HUES48 (cell line): Measurements from ENCODE around the gene MOB3C.
A peak's percentile ranks its signal among the peaks of the same experiment; 100 is the strongest.

ENCODE experiments used
- H3K27ac ChIP-seq: one replicate; pipeline ENCODE4 v1.7.0; 2013; ENCODE audit warnings: low read depth, low read length, inconsistent platforms
- H3K27me3 ChIP-seq: 2 replicates; pipeline ENCODE4 v1.6.1; 2013; ENCODE audit warnings: mild to moderate bottlenecking, low read length; ENCODE audit not compliant: control insufficient read depth, insufficient read depth
- H3K36me3 ChIP-seq: 2 replicates; pipeline ENCODE4 v1.6.1; 2013; ENCODE audit warnings: low read length; ENCODE audit not compliant: control insufficient read depth, insufficient read depth
- H3K4me1 ChIP-seq: 2 replicates; pipeline ENCODE4 v1.6.1; 2013; ENCODE audit warnings: mild to moderate bottlenecking, low read length; ENCODE audit not compliant: control insufficient read depth, insufficient read depth
- H3K4me3 ChIP-seq: 2 replicates; pipeline ENCODE4 v1.5.1; 2013; ENCODE audit warnings: mild to moderate bottlenecking, low read depth, low read length
- H3K9ac ChIP-seq: 2 replicates; pipeline ENCODE4 v1.6.1; 2013; ENCODE audit warnings: mild to moderate bottlenecking, low read depth, low read length, moderate library complexity
- H3K9me3 ChIP-seq: 2 replicates; pipeline ENCODE4 v1.6.1; 2013; ENCODE audit warnings: low read length; ENCODE audit not compliant: control insufficient read depth, insufficient read depth

MOB3C gene

GRCh38 chr1:46617108-46617800 lies 643 bp upstream of the MOB3C start:
- Histone ChIP-seq H3K27ac (no peak overlapping the region), H3K4me3 (peak overlapping the region; percentile 83), H3K9me3 (no peaks in the 10 kb centered on the region), H3K36me3 (no peaks in the 10 kb centered on the region), H3K4me1 (peaks cover 27% of the 10 kb centered on the region), H3K27me3 (peaks cover 22% of the 10 kb centered on the region), H3K9ac (no peak overlapping the region)

GRCh38 chr1:46615735-46616134 lies 876 bp downstream of the MOB3C start:
- no peak overlapping the region for H3K9ac ChIP-seq

GRCh38 chr1:46615088-46615487 lies 1.5 kb downstream of the MOB3C start:
- Histone ChIP-seq H3K9me3 (no peaks in the 10 kb centered on the region), H3K4me3 (no peak overlapping the region), H3K9ac (no peak overlapping the region), H3K4me1 (peaks cover 32% of the 10 kb centered on the region), H3K27me3 (peaks cover 18% of the 10 kb centered on the region), H3K27ac (no peak overlapping the region), H3K36me3 (no peaks in the 10 kb centered on the region)

More at GRCh38 chr1:46615735-46616134, 876 bp downstream of the MOB3C start:
- peak overlapping the region; percentile 83 for H3K4me3 ChIP-seq
- H3K4me1 ChIP-seq = peaks cover 32% of the 10 kb centered on the region
- no peak overlapping the region for H3K27ac ChIP-seq
- H3K27me3 ChIP-seq = peaks cover 22% of the 10 kb centered on the region
- H3K9me3 ChIP-seq = no peaks in the 10 kb centered on the region
- no peaks in the 10 kb centered on the region for H3K36me3 ChIP-seq

- Histone ChIP-seq H3K36me3 (no peaks in the 10 kb centered on the region), H3K27me3 (peaks cover 17% of the 10 kb centered on the region), H3K9me3 (no peaks in the 10 kb centered on the region), H3K9ac (no peak overlapping the region), H3K4me1 (peaks cover 32% of the 10 kb centered on the region), H3K27ac (no peak overlapping the region), H3K4me3 (no peak overlapping the region)
Observed at GRCh38 chr1:46614604-46614984, 2.0 kb downstream of the MOB3C start.

- H3K9me3 ChIP-seq = no peaks in the 10 kb centered on the region
- peak overlapping the region; percentile 13; the same call in 1 of the 2 replicates for H3K4me3 ChIP-seq
- H3K36me3 ChIP-seq = no peaks in the 10 kb centered on the region
- peaks cover 32% of the 10 kb centered on the region for H3K4me1 ChIP-seq
- H3K27me3 ChIP-seq = peaks cover 17% of the 10 kb centered on the region
- H3K9ac ChIP-seq = no peak overlapping the region
- peak overlapping the region; percentile 66 for H3K27ac ChIP-seq
Observed at GRCh38 chr1:46613661-46614603, 2.7 kb downstream of the MOB3C start.

- Histone ChIP-seq H3K27me3 (peaks cover 13% of the 10 kb centered on the region), H3K4me1 (peaks cover 32% of the 10 kb centered on the region), H3K9me3 (no peaks in the 10 kb centered on the region), H3K9ac (no peak overlapping the region), H3K27ac (peak overlapping the region; percentile 66), H3K36me3 (no peaks in the 10 kb centered on the region), H3K4me3 (peak overlapping the region; percentile 13; the same call in 1 of the 2 replicates)
Observed at GRCh38 chr1:46612937-46613660, 3.5 kb downstream of the MOB3C start.

- H3K4me1 ChIP-seq = peaks cover 27% of the 10 kb centered on the region
- H3K9me3 ChIP-seq = no peaks in the 10 kb centered on the region
- H3K27ac ChIP-seq = no peak overlapping the region
- H3K4me3 ChIP-seq = no peak overlapping the region
- no peak overlapping the region for H3K9ac ChIP-seq
- H3K36me3 ChIP-seq = no peaks in the 10 kb centered on the region
- peaks cover under 1% of the 10 kb centered on the region; the same call in 1 of the 2 replicates for H3K27me3 ChIP-seq
Observed at GRCh38 chr1:46611691-46612221, 4.9 kb downstream of the MOB3C start.

- H3K4me1 ChIP-seq = peaks cover 17% of the 10 kb centered on the region
- no peaks in the 10 kb centered on the region for H3K27me3 ChIP-seq
- no peak overlapping the region for H3K4me3 ChIP-seq
- no peaks in the 10 kb centered on the region for H3K9me3 ChIP-seq
- H3K27ac ChIP-seq = no peak overlapping the region
- no peak overlapping the region for H3K9ac ChIP-seq
- no peaks in the 10 kb centered on the region for H3K36me3 ChIP-seq
Observed at GRCh38 chr1:46607345-46608130, 9.1 kb downstream of the MOB3C start.

- Histone ChIP-seq H3K27ac (no peak overlapping the region), H3K36me3 (no peaks in the 10 kb centered on the region), H3K4me3 (no peak overlapping the region), H3K9ac (no peak overlapping the region), H3K4me1 (peaks cover 12% of the 10 kb centered on the region), H3K9me3 (no peaks in the 10 kb centered on the region), H3K27me3 (no peaks in the 10 kb centered on the region)
Observed at GRCh38 chr1:46606255-46606965, 10.2 kb downstream of the MOB3C start.
